ENCODE measurements around the gene HTR7.

The HTR7 gene

DNA sequence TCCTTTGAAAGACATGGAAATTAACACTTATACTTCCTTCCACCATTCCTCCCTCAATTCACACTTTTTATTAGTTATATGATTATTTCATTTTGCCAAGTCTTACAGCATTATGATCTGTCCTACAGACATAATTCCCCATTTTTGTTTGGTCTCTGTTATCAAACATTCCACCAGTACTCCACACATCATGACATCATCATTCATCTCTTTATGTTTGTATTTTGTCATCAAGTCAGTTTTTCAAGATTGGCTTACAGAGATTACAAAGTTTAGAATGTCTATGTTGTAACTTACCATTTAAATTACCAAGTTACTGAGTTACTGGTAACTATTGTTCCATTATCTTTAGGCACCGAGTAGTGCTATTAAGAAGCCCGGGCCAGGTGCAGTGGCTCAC lies 150.2 kb downstream of the HTR7 start:
- H3K27ac ChIP-seq (ENCODE audit: low read length), result no peak overlapping the region
- H3K4me3 ChIP-seq (ENCODE audit: low read depth in 1 of 2, low read length in 2 of 2), result no peak overlapping the region
- H3K9ac ChIP-seq (ENCODE audit: low read depth, low read length), result no peak overlapping the region
- no peaks in the 10 kb centered on the region for H3K79me2 ChIP-seq (ENCODE audit: insufficient read depth, low read length)
- H3K36me3 ChIP-seq (ENCODE audit: insufficient read depth, low read length), result no peaks in the 10 kb centered on the region
- H2AFZ ChIP-seq (ENCODE audit: low read depth, low read length), result no peak overlapping the region
- H3K4me1 ChIP-seq (ENCODE audit: insufficient read depth, low read length), result no peaks in the 10 kb centered on the region
- H4K20me1 ChIP-seq (ENCODE audit: insufficient read depth, low read length), result no peaks in the 10 kb centered on the region
- TF ChIP-seq, protein P1, sequence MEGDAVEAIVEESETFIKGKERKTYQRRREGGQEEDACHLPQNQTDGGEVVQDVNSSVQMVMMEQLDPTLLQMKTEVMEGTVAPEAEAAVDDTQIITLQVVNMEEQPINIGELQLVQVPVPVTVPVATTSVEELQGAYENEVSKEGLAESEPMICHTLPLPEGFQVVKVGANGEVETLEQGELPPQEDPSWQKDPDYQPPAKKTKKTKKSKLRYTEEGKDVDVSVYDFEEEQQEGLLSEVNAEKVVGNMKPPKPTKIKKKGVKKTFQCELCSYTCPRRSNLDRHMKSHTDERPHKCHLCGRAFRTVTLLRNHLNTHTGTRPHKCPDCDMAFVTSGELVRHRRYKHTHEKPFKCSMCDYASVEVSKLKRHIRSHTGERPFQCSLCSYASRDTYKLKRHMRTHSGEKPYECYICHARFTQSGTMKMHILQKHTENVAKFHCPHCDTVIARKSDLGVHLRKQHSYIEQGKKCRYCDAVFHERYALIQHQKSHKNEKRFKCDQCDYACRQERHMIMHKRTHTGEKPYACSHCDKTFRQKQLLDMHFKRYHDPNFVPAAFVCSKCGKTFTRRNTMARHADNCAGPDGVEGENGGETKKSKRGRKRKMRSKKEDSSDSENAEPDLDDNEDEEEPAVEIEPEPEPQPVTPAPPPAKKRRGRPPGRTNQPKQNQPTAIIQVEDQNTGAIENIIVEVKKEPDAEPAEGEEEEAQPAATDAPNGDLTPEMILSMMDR (IDR thresholded peaks at IDR 0.05; ENCODE audit: borderline replicate concordance, extremely low read depth, low read length, poor library complexity, severe bottlenecking), result no peak
- TF ChIP-seq EZH2 (IDR thresholded peaks at IDR 0.05; ENCODE audit: borderline replicate concordance, low read depth, low read length, severe bottlenecking), result no peak
- H3K4me2 ChIP-seq (ENCODE audit: insufficient read depth, low read length), result no peak overlapping the region
- no peaks in the 10 kb centered on the region for H3K9me3 ChIP-seq (ENCODE audit: insufficient read depth, low read length, severe bottlenecking)
- DNase-seq (no peak), ATAC-seq (ENCODE audit: insufficient read depth, low read depth) (no peak)
- H3K27me3 ChIP-seq (ENCODE audit: insufficient read depth, low read length, poor library complexity), result peaks cover 10% of the 10 kb centered on the region

DNA sequence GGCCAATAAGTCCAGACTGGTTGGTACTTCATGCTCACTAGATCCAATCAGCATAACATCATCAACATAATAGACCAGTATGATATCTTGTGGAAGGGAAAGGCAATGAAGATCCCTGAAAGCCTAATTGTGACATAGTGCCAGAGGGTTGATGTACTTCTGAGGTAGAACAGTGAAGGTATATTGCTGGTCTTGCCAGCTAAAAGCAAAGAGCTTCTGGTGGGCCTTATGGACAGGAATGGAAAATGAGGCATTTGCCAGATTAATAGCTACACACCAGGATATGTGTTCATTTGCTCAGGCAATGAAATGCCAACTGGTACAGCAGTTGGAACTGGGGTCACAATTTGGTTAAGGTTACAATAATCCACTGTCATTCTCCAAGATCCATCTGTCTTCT lies 156.4 kb downstream of the HTR7 start:
- Histone ChIP-seq H3K9me3 (ENCODE audit: insufficient read depth, low read length, severe bottlenecking) (no peaks in the 10 kb centered on the region), H3K4me1 (ENCODE audit: insufficient read depth, low read length) (no peaks in the 10 kb centered on the region), H2AFZ (ENCODE audit: low read depth, low read length) (no peak overlapping the region), H3K4me2 (ENCODE audit: insufficient read depth, low read length) (no peak overlapping the region), H4K20me1 (ENCODE audit: insufficient read depth, low read length) (no peaks in the 10 kb centered on the region), H3K9ac (ENCODE audit: low read depth, low read length) (no peak overlapping the region), H3K79me2 (ENCODE audit: insufficient read depth, low read length) (no peaks in the 10 kb centered on the region), H3K36me3 (ENCODE audit: insufficient read depth, low read length) (no peaks in the 10 kb centered on the region), H3K4me3 (ENCODE audit: low read depth in 1 of 2, low read length in 2 of 2) (no peak overlapping the region), H3K27ac (ENCODE audit: low read length) (no peak overlapping the region), H3K27me3 (ENCODE audit: insufficient read depth, low read length, poor library complexity) (peaks cover 3% of the 10 kb centered on the region)
- DNase-seq (no peak), ATAC-seq (ENCODE audit: insufficient read depth, low read depth) (no peak)
- TF ChIP-seq, protein P1 (IDR thresholded peaks at IDR 0.05; ENCODE audit: borderline replicate concordance, extremely low read depth, low read length, poor library complexity, severe bottlenecking), result no peak
- no peak for TF ChIP-seq EZH2 (IDR thresholded peaks at IDR 0.05; ENCODE audit: borderline replicate concordance, low read depth, low read length, severe bottlenecking)

DNA sequence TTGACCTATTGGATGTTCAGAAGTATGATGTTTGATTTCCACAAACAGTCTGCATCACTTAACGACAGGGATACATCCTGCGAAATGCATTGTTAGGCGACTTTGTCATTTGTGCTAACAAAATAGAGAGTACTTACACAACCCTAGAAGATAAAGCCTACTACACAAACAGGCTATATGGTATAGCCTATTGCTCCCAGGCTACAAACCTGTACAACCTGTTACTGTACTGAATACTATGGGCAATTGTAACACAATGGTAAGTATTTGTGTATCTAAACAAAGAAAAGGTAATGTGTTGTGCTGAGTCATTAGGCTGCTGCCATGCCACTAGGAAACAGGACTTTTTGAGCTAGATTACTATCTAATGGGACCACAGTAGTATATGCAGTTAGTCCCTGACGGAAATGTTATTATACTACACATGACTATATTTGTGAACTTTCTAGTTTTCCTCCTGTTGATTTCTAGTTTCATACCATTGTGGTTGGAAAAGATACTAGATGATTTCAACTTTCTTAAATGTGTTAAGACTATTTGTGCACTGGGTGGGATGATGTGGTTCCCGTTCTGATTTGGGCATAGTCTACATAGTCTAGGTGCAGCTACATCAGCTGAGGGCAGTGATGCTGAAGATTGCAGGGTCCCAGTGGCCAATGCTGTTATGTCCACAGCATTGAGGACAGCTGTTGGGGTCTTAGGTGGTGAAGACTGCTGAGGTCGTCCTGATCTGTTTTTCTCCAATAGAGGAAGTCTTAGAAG lies 161.7 kb downstream of the HTR7 start:
- Histone ChIP-seq H3K4me2 (ENCODE audit: insufficient read depth, low read length) (no peak overlapping the region), H3K9me3 (ENCODE audit: insufficient read depth, low read length, severe bottlenecking) (no peaks in the 10 kb centered on the region), H4K20me1 (ENCODE audit: insufficient read depth, low read length) (no peaks in the 10 kb centered on the region), H3K9ac (ENCODE audit: low read depth, low read length) (no peak overlapping the region), H3K79me2 (ENCODE audit: insufficient read depth, low read length) (no peaks in the 10 kb centered on the region), H3K27me3 (ENCODE audit: insufficient read depth, low read length, poor library complexity) (peaks cover 3% of the 10 kb centered on the region), H2AFZ (ENCODE audit: low read depth, low read length) (no peak overlapping the region), H3K36me3 (ENCODE audit: insufficient read depth, low read length) (no peaks in the 10 kb centered on the region), H3K4me1 (ENCODE audit: insufficient read depth, low read length) (no peaks in the 10 kb centered on the region), H3K4me3 (ENCODE audit: low read depth in 1 of 2, low read length in 2 of 2) (no peak overlapping the region), H3K27ac (ENCODE audit: low read length) (no peak overlapping the region)
- no peak for TF ChIP-seq EZH2 (IDR thresholded peaks at IDR 0.05; ENCODE audit: borderline replicate concordance, low read depth, low read length, severe bottlenecking)
- TF ChIP-seq, protein P1 (IDR thresholded peaks at IDR 0.05; ENCODE audit: borderline replicate concordance, extremely low read depth, low read length, poor library complexity, severe bottlenecking), result no peak
- no peak for ATAC-seq (ENCODE audit: insufficient read depth, low read depth)
- DNase-seq, result no peak

Measured in DND-41 (cell line).